Right lobe of liver (tissue), 6 donors: ENCODE data around the gene RNMT. TPM values are rescaled to one million over a fixed set of nuclear protein-coding genes. Genes with fewer than 3 reads are reported as not detected.

Source experiments
- ATAC-seq, 4 donors: fragments of 200-7000 bp; cut with Tn5 transposase; one replicate each; pipeline ENCODE4 v1.9.1; 2020; ENCODE audit warnings: mild to moderate bottlenecking in 4 of 4, moderate library complexity in 4 of 4
- DNase-seq, 3 donors: peaks; one replicate each; pipeline ENCODE4 v3.0.0-alpha.2; 2020
- H3K27ac ChIP-seq, 3 donors: fragments of 200-600 bp; one replicate each; pipeline ENCODE4 v1.8.0; 2022
- H3K27me3 ChIP-seq, 2 donors: fragments of 200-600 bp; one replicate each; pipeline ENCODE4 v1.8.0; 2022
- H3K36me3 ChIP-seq, 4 donors: fragments of 200-600 bp; sonication (generic) in 1 of 4; one replicate each; pipeline versions ENCODE4 v1.5.1 to v1.8.0; 2017 to 2022; ENCODE audit warnings: control low read depth in 1 of 4
- H3K4me1 ChIP-seq, 4 donors: fragments of 200-600 bp; sonication (generic) in 1 of 4; one replicate each; pipeline versions ENCODE4 v1.5.1 to v1.8.0; 2017 to 2022; ENCODE audit warnings: control low read depth in 1 of 4
- H3K4me3 ChIP-seq, 3 donors: fragments of 200-600 bp; one replicate each; pipeline ENCODE4 v1.8.0; 2022
- H3K9me3 ChIP-seq, 4 donors: fragments of 200-600 bp; sonication (generic) in 1 of 4; one replicate each; pipeline versions ENCODE4 v1.5.1 to v1.8.0; 2017 to 2022; ENCODE audit warnings: control low read depth in 1 of 4
- CTCF ChIP-seq, 4 donors: fragments of 200-600 bp in 3 of 4; fragments of 450-650 bp in 1 of 4; IDR thresholded peaks; one replicate each; pipeline versions ENCODE4 v1.5.1 to v1.8.0; 2016 to 2022; ENCODE audit warnings: antibody characterized with exemption in 4 of 4, mild to moderate bottlenecking in 2 of 4
- POLR2A ChIP-seq: fragments of 450-650 bp; IDR thresholded peaks from one replicate; pipeline ENCODE4 v1.6.1; 2017; ENCODE audit warnings: antibody characterized with exemption, mild to moderate bottlenecking
- WGBS: methylation state at CpG from one replicate; pipeline ENCODE4 v1.1.6; 2018; ENCODE audit warnings: low coverage, low lambda C conversion rate; ENCODE audit not compliant: insufficient coverage; ENCODE audit errors: missing lambda C conversion rate; 5-methylcytosine and 5-hydroxymethylcytosine counted together
- intact Hi-C, 2 donors: fragments of 100-400 bp; cut with DNase I; formaldehyde crosslinking; loops; one replicate each; pipeline versions ENCODE4 v1.11.2 to v1.14.1; 2022
- total RNA-seq, 6 experiments: library from RNA; depleted of rRNA in 2 of 6; stranded (reverse); fragments of >200 nt in 2 of 6; fragmentation: NEBNext Ultra II Directional in 3 of 6; extraction: Animal tissue kit (Norgen Biotek cat#: 25700) in 3 of 6; gene quantifications; one replicate each; pipeline versions ENCODE4 v1.1.0 to v1.2.4, GENCODE V29; 2016 to 2023
- donor health status: DM: no; HTN: yes; CAD: no.
- donor health status: DM: no; HTN: no; CAD: no.
- donor health status: DM: no; HTN: no; CAD: no.
- donor health status: DM: no; HTN: yes; CAD: no.
- donor health status: DM: no; HTN: yes; CAD: no.

Gene RNMT
- total RNA-seq, 6 experiments from 2014 or later, result 7.4 to 20.4 (median 9.0) TPM

GRCh38 chr18:13715330-13715729 lies 11.1 kb upstream of the RNMT start:
- H3K36me3 ChIP-seq, result no peaks in the 10 kb centered on the region
- TF ChIP-seq CTCF (IDR thresholded peaks at IDR 0.05) (no peak), POLR2A (no peak)
- H3K27me3 ChIP-seq, result no peaks in the 10 kb centered on the region
- no peak for DNase-seq
- WGBS, result 90% methylated on average over 2 of the region's 2 CpGs
- H3K4me1 ChIP-seq, result peaks cover 0 to 13% (median 4%) of the 10 kb centered on the region in 4 donors
- H3K27ac ChIP-seq, result no peak overlapping the region
- intact Hi-C loops, result no loop called here
- H3K9me3 ChIP-seq, result no peaks in the 10 kb centered on the region
- no peak overlapping the region for H3K4me3 ChIP-seq
- no peak for ATAC-seq

DNA sequence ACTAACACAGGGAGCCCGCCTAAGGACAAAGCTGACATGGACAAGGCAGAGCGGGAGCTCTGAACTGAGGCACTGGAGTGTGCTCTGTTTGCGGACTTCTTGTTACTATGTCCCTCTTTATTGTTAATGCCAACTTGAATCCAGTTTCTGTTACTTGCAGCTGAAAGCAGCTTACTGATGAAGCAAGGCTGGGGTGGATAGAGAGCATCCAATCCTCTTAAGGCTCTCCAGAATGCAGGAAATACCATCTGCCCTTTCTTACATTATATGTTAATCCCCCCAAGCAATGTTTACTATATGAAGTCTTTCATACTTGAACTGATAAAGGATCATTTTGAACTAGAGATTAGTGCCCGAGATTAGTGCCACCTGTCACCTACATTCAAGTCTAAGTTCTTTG lies 9.6 kb upstream of the RNMT start:
- WGBS, result 64% methylated on average over 1 of the region's 4 CpGs
- H3K27me3 ChIP-seq, result no peaks in the 10 kb centered on the region
- H3K27ac ChIP-seq, result no peak overlapping the region
- ATAC-seq, result no peak
- TF ChIP-seq CTCF (IDR thresholded peaks at IDR 0.05) (no peak), POLR2A (no peak)
- no peak for DNase-seq
- H3K36me3 ChIP-seq, result no peaks in the 10 kb centered on the region
- H3K9me3 ChIP-seq, result no peaks in the 10 kb centered on the region
- intact Hi-C loops, result no loop called here
- H3K4me3 ChIP-seq, result no peak overlapping the region
- H3K4me1 ChIP-seq, result peaks cover 0 to 13% (median 4%) of the 10 kb centered on the region in 4 donors

DNA sequence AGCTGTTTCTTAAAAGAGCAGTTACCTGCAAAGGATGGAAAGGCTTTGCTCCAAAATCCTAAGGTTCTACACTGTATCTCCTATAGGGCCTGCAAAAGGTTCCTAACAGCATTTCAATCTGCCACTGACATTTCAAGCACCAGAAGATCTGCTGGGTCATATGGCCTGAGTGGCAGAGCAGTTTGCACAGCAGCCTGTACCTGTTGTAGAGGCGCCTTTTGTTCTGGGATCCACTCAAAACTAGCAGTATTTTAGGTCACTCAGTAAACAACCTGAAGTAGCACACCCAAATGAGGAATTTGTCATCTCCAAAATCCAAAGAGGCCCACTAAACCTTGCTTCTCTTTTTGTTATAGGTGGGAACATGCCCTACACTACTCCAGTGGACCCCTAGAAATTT lies 6.3 kb upstream of the RNMT start:
- Histone ChIP-seq H3K27ac (no peak overlapping the region), H3K9me3 (no peaks in the 10 kb centered on the region), H3K36me3 (no peaks in the 10 kb centered on the region), H3K27me3 (no peaks in the 10 kb centered on the region), H3K4me3 (no peak overlapping the region), H3K4me1 (peaks cover 0 to 8% (median 2%) of the 10 kb centered on the region in 4 donors)
- TF ChIP-seq POLR2A, result no peak
- TF ChIP-seq CTCF (IDR thresholded peaks at IDR 0.05), result no peak
- no peak for DNase-seq
- ATAC-seq, result no peak
- intact Hi-C loops, result no loop called here
- 83% methylated on average over 1 of the region's 1 CpG for WGBS

GRCh38 chr18:13720847-13721246 lies 5.6 kb upstream of the RNMT start:
- 100% methylated on average over 1 of the region's 1 CpG for WGBS
- DNase-seq (no peak), ATAC-seq (no peak)
- intact Hi-C loops, result no loop called here
- H3K9me3 ChIP-seq, result no peaks in the 10 kb centered on the region
- H3K4me1 ChIP-seq, result peaks cover 0 to 12% (median 4%) of the 10 kb centered on the region in 4 donors
- H3K36me3 ChIP-seq, result no peaks in the 10 kb centered on the region
- no peaks in the 10 kb centered on the region for H3K27me3 ChIP-seq
- no peak overlapping the region for H3K4me3 ChIP-seq
- no peak overlapping the region for H3K27ac ChIP-seq
- TF ChIP-seq POLR2A, result no peak
- no peak for TF ChIP-seq CTCF (IDR thresholded peaks at IDR 0.05)
